ENCODE measurements around the gene DDX46.
"Not testable (repeated sequence)": the region's sequence is repeated elsewhere in the genome, so short reads cannot be mapped to it uniquely, and the experiment has no call there.

DDX46 gene

GRCh38 chr5:134767528-134768291 is 9.1 kb downstream of the DDX46 start:
- not testable (repeated sequence) for H3K4me3 Mint-ChIP-seq, H3K9me3 Mint-ChIP-seq, H3K4me1 Mint-ChIP-seq, H3K36me3 Mint-ChIP-seq, H3K27ac Mint-ChIP-seq, H3K27me3 Mint-ChIP-seq

GRCh38 chr5:134769206-134769605 is 10.6 kb downstream of the DDX46 start:
- no peaks in the 10 kb centered on the region for H3K4me1 Mint-ChIP-seq
- H3K27me3 Mint-ChIP-seq, result no peaks in the 10 kb centered on the region
- H3K27ac Mint-ChIP-seq, result no peak overlapping the region
- H3K36me3 Mint-ChIP-seq, result peaks cover 6% of the 10 kb centered on the region
- H3K9me3 Mint-ChIP-seq, result no peaks in the 10 kb centered on the region
- no peak overlapping the region for H3K4me3 Mint-ChIP-seq

- no peaks in the 10 kb centered on the region for H3K9me3 Mint-ChIP-seq
- H3K4me3 Mint-ChIP-seq, result no peak overlapping the region
- H3K4me1 Mint-ChIP-seq, result no peaks in the 10 kb centered on the region
- no peak overlapping the region for H3K27ac Mint-ChIP-seq
- H3K36me3 Mint-ChIP-seq, result peaks cover 7% of the 10 kb centered on the region
- no peaks in the 10 kb centered on the region for H3K27me3 Mint-ChIP-seq
Observed at GRCh38 chr5:134772461-134773125, 14.0 kb downstream of the DDX46 start.

GRCh38 chr5:134777366-134777765 is 18.8 kb downstream of the DDX46 start:
- H3K9me3 Mint-ChIP-seq, result no peaks in the 10 kb centered on the region
- no peaks in the 10 kb centered on the region for H3K4me1 Mint-ChIP-seq
- no peak overlapping the region for H3K4me3 Mint-ChIP-seq
- H3K36me3 Mint-ChIP-seq, result peaks cover 9% of the 10 kb centered on the region
- peak overlapping the region; percentile 12 for H3K27ac Mint-ChIP-seq
- H3K27me3 Mint-ChIP-seq, result no peaks in the 10 kb centered on the region

GRCh38 chr5:134784241-134784920 is 25.8 kb downstream of the DDX46 start:
- Mint-ChIP-seq H3K27me3 (no peaks in the 10 kb centered on the region), H3K4me3 (no peak overlapping the region), H3K36me3 (peaks cover 18% of the 10 kb centered on the region), H3K27ac (no peak overlapping the region), H3K4me1 (no peaks in the 10 kb centered on the region), H3K9me3 (no peaks in the 10 kb centered on the region)

- H3K4me1 Mint-ChIP-seq, result no peaks in the 10 kb centered on the region
- H3K9me3 Mint-ChIP-seq, result no peaks in the 10 kb centered on the region
- no peak overlapping the region for H3K4me3 Mint-ChIP-seq
- H3K36me3 Mint-ChIP-seq, result peaks cover 23% of the 10 kb centered on the region
- no peaks in the 10 kb centered on the region for H3K27me3 Mint-ChIP-seq
- H3K27ac Mint-ChIP-seq, result no peak overlapping the region
Observed at GRCh38 chr5:134784946-134785620, 26.5 kb downstream of the DDX46 start.

GRCh38 chr5:134787692-134788091 is 29.1 kb downstream of the DDX46 start:
- H3K27ac Mint-ChIP-seq, result no peak overlapping the region
- no peaks in the 10 kb centered on the region for H3K27me3 Mint-ChIP-seq
- no peak overlapping the region for H3K4me3 Mint-ChIP-seq
- no peaks in the 10 kb centered on the region for H3K4me1 Mint-ChIP-seq
- no peaks in the 10 kb centered on the region for H3K9me3 Mint-ChIP-seq
- peaks cover 24% of the 10 kb centered on the region for H3K36me3 Mint-ChIP-seq

- H3K9me3 Mint-ChIP-seq, result no peaks in the 10 kb centered on the region
- H3K4me1 Mint-ChIP-seq, result no peaks in the 10 kb centered on the region
- H3K36me3 Mint-ChIP-seq, result peaks cover 19% of the 10 kb centered on the region
- no peak overlapping the region for H3K27ac Mint-ChIP-seq
- H3K27me3 Mint-ChIP-seq, result no peaks in the 10 kb centered on the region
- H3K4me3 Mint-ChIP-seq, result no peak overlapping the region
Observed at GRCh38 chr5:134791580-134791979, 33.0 kb downstream of the DDX46 start.

- Mint-ChIP-seq H3K27ac (peak overlapping the region; percentile 32), H3K9me3 (no peaks in the 10 kb centered on the region), H3K27me3 (no peaks in the 10 kb centered on the region), H3K36me3 (peaks cover 16% of the 10 kb centered on the region), H3K4me3 (no peak overlapping the region), H3K4me1 (no peaks in the 10 kb centered on the region)
Observed at GRCh38 chr5:134792286-134792685, 33.7 kb downstream of the DDX46 start.

GRCh38 chr5:134793111-134793510 is 34.5 kb downstream of the DDX46 start:
- Mint-ChIP-seq H3K27ac (no peak overlapping the region), H3K4me3 (no peak overlapping the region), H3K4me1 (no peaks in the 10 kb centered on the region), H3K27me3 (no peaks in the 10 kb centered on the region), H3K36me3 (peaks cover 17% of the 10 kb centered on the region), H3K9me3 (no peaks in the 10 kb centered on the region)

GRCh38 chr5:134794082-134794481 is 35.5 kb downstream of the DDX46 start:
- Mint-ChIP-seq H3K27ac (no peak overlapping the region), H3K27me3 (no peaks in the 10 kb centered on the region), H3K36me3 (peaks cover 21% of the 10 kb centered on the region), H3K4me3 (no peak overlapping the region), H3K9me3 (no peaks in the 10 kb centered on the region), H3K4me1 (no peaks in the 10 kb centered on the region)

GRCh38 chr5:134794819-134795218 is 36.2 kb downstream of the DDX46 start:
- Mint-ChIP-seq H3K27me3 (no peaks in the 10 kb centered on the region), H3K36me3 (peaks cover 18% of the 10 kb centered on the region), H3K27ac (no peak overlapping the region), H3K4me3 (no peak overlapping the region), H3K4me1 (no peaks in the 10 kb centered on the region), H3K9me3 (no peaks in the 10 kb centered on the region)

- Mint-ChIP-seq H3K27ac (no peak overlapping the region), H3K9me3 (no peaks in the 10 kb centered on the region), H3K36me3 (peaks cover 15% of the 10 kb centered on the region), H3K4me3 (no peak overlapping the region), H3K27me3 (no peaks in the 10 kb centered on the region), H3K4me1 (no peaks in the 10 kb centered on the region)
Observed at GRCh38 chr5:134798468-134798867, 39.9 kb downstream of the DDX46 start.

- no peaks in the 10 kb centered on the region for H3K4me1 Mint-ChIP-seq
- H3K27me3 Mint-ChIP-seq, result no peaks in the 10 kb centered on the region
- H3K4me3 Mint-ChIP-seq, result no peak overlapping the region
- no peaks in the 10 kb centered on the region for H3K9me3 Mint-ChIP-seq
- H3K27ac Mint-ChIP-seq, result no peak overlapping the region
- peaks cover 11% of the 10 kb centered on the region for H3K36me3 Mint-ChIP-seq
Observed at GRCh38 chr5:134803821-134804220, 45.2 kb downstream of the DDX46 start.

GRCh38 chr5:134813407-134813806 is 54.8 kb downstream of the DDX46 start:
- peaks cover 9% of the 10 kb centered on the region for H3K36me3 Mint-ChIP-seq
- peak overlapping the region; percentile 76 for H3K27ac Mint-ChIP-seq
- no peaks in the 10 kb centered on the region for H3K27me3 Mint-ChIP-seq
- no peaks in the 10 kb centered on the region for H3K9me3 Mint-ChIP-seq
- no peak overlapping the region for H3K4me3 Mint-ChIP-seq
- peaks cover 6% of the 10 kb centered on the region for H3K4me1 Mint-ChIP-seq

- peaks cover 9% of the 10 kb centered on the region for H3K36me3 Mint-ChIP-seq
Observed at GRCh38 chr5:134813827-134814226, 55.2 kb downstream of the DDX46 start.

More at GRCh38 chr5:134813827-134814226, 55.2 kb downstream of the DDX46 start:
- Mint-ChIP-seq H3K4me1 (peaks cover 6% of the 10 kb centered on the region), H3K27me3 (no peaks in the 10 kb centered on the region), H3K9me3 (no peaks in the 10 kb centered on the region), H3K27ac (no peak overlapping the region), H3K4me3 (no peak overlapping the region)

Measured in activated naive CD4-positive, alpha-beta T cell treated with anti-CD3 and anti-CD28 coated beads, Interleukin-2, amount 50 U/mL, for 24 hours (primary cell).